ENCODE results near the gene NFKBIB. TPM values are rescaled to one million over a fixed set of nuclear protein-coding genes. Genes with fewer than 3 reads are reported as not detected.
"Not testable (repeated sequence)": the region's sequence is repeated elsewhere in the genome, so short reads cannot be mapped to it uniquely, and the experiment has no call there.

The NFKBIB gene
- total RNA-seq, 2 experiments from 2014 or later = 44.7 to 65.7 TPM

- no peaks in the 10 kb centered on the region for H3K27me3 Mint-ChIP-seq
- peaks cover 9% of the 10 kb centered on the region for H3K36me3 Mint-ChIP-seq
- peaks cover 31% of the 10 kb centered on the region for H3K4me1 Mint-ChIP-seq
- H3K27ac Mint-ChIP-seq = peak overlapping the region; percentile 98
- DNase-seq (no peak), ATAC-seq (no peak)
- no peaks in the 10 kb centered on the region for H3K9me3 Mint-ChIP-seq (ENCODE audit: low read depth)
- H3K4me3 Mint-ChIP-seq = no peak overlapping the region
- CTCF ChIA-PET = interaction anchor here (1.1 to 5.4 kb wide), 12 partner anchors 9 to 261 kb away, joined by 3 to 55 read pairs (median 7); partner anchors contain the start of genes EIF3K, HNRNPL, MRPS12 and NFKBIB
These were observed 20.4 kb upstream of the NFKBIB start for GRCh38 chr19:38879400-38879751.

DNA sequence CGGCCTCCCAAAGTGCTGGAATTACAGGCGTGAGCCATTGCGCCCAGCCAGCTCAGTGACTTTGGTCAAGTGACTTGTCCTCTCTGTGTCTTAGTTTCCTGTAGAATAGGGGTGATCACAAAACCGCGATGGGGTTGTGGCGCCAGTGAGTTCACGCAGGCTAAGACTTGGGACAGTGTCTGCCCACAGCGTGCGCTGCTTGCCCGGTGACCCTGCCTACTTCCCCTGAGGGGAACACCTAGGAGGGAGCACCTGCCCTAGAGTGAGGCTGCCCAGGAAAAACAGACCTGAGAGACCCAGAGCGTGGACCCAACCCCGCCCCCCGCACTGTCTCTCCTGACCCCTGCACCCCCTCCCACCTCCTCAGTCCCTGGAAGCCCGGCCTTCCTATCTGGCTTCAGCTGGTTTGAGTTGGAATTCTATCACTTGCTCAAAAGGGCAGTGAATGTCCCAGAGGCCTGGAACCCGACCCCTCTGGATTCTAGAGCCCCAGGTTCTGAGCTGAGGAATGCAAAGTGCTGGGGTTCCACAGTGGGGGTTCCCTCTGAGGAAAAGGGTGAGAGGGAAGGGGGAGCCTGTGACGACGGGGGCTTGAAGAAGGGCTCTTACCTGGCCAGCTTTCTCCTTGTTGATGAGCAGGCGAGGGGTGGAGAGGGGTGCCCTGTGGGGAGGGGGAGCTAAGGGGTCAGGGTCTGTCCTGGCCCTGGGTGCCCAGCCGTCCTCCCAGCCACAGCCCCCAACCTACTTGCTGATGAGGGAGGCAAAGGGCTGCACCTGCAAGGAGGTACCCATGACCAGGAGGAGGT lies 19.5 kb upstream of the NFKBIB start:
- Mint-ChIP-seq H3K27me3 (no peaks in the 10 kb centered on the region), H3K27ac (peak overlapping the region; percentile 54), H3K4me1 (peaks cover 31% of the 10 kb centered on the region), H3K9me3 (ENCODE audit: low read depth) (no peaks in the 10 kb centered on the region), H3K36me3 (peaks cover 7% of the 10 kb centered on the region), H3K4me3 (no peak overlapping the region)
- CTCF ChIA-PET = interaction anchor here (2.3 to 5.4 kb wide), 3 partner anchors 8 to 146 kb away, joined by 5 to 55 read pairs (median 12); no protein-coding TSS in a partner anchor
- DNase-seq = no peak
- ATAC-seq = no peak

GRCh38 chr19:38880882-38881609 lies 18.7 kb upstream of the NFKBIB start:
- ATAC-seq = no peak
- Mint-ChIP-seq H3K36me3 (peaks cover 6% of the 10 kb centered on the region), H3K4me3 (no peak overlapping the region), H3K27ac (no peak overlapping the region), H3K4me1 (peaks cover 28% of the 10 kb centered on the region), H3K27me3 (no peaks in the 10 kb centered on the region), H3K9me3 (ENCODE audit: low read depth) (no peaks in the 10 kb centered on the region)
- CTCF ChIA-PET = no interaction called here
- no peak for DNase-seq

- CTCF ChIA-PET = no interaction called here
- peak overlapping the region; percentile 42 for H3K27ac Mint-ChIP-seq
These were observed 16.5 kb upstream of the NFKBIB start for GRCh38 chr19:38883286-38883685.

DNA sequence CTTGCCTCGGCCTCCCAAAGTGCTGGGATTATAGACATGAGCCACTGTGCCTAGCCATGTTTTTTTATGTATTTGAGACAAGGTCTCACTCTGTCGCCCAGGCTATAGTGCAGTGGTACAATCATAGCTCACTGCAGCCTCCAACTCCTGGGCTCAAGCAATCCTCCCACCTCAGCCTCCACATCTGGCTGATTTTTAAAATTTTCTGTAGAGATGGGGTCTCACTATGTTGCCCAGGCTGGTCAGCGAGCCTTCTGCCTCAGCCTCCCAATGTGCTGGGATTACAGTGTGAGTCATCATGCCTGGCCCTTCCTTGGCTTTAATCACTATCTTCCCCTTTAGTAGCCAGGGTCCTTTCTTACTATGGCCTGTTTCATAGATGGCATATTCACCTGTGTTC lies 15.1 kb upstream of the NFKBIB start:
- H3K27me3 Mint-ChIP-seq = not testable (repeated sequence)
- CTCF ChIA-PET = interaction anchor here (1.1 to 1.2 kb wide), 2 partner anchors 46 to 147 kb away, joined by 3 read pairs; partner anchors contain the start of genes MRPS12 and SARS2

More at GRCh38 chr19:38883286-38883685, 16.5 kb upstream of the NFKBIB start:
- ATAC-seq (no peak), DNase-seq (no peak)
- Mint-ChIP-seq H3K4me1 (peaks cover 9% of the 10 kb centered on the region), H3K27me3 (no peaks in the 10 kb centered on the region), H3K4me3 (no peak overlapping the region), H3K36me3 (peaks cover 2% of the 10 kb centered on the region), H3K9me3 (ENCODE audit: low read depth) (no peaks in the 10 kb centered on the region)

GRCh38 chr19:38888876-38889275 lies 10.9 kb upstream of the NFKBIB start:
- no peaks in the 10 kb centered on the region for H3K27me3 Mint-ChIP-seq
- no peak for DNase-seq
- no peak overlapping the region for H3K27ac Mint-ChIP-seq
- ATAC-seq = no peak
- CTCF ChIA-PET = interaction anchor here (0.9 to 4.2 kb wide), 10 partner anchors 12 to 486 kb away, joined by 3 to 55 read pairs (median 6); partner anchors contain the start of genes FAM98C and RINL
- H3K9me3 Mint-ChIP-seq (ENCODE audit: low read depth) = no peaks in the 10 kb centered on the region
- H3K36me3 Mint-ChIP-seq = peaks cover 2% of the 10 kb centered on the region
- no peaks in the 10 kb centered on the region for H3K4me1 Mint-ChIP-seq
- H3K4me3 Mint-ChIP-seq = no peak overlapping the region

More for the DNA sequence above, 15.1 kb upstream of the NFKBIB start:
- not testable (repeated sequence) for DNase-seq; H3K9me3 Mint-ChIP-seq (ENCODE audit: low read depth); H3K4me1 Mint-ChIP-seq; H3K4me3 Mint-ChIP-seq; H3K27ac Mint-ChIP-seq; H3K36me3 Mint-ChIP-seq; ATAC-seq

DNA sequence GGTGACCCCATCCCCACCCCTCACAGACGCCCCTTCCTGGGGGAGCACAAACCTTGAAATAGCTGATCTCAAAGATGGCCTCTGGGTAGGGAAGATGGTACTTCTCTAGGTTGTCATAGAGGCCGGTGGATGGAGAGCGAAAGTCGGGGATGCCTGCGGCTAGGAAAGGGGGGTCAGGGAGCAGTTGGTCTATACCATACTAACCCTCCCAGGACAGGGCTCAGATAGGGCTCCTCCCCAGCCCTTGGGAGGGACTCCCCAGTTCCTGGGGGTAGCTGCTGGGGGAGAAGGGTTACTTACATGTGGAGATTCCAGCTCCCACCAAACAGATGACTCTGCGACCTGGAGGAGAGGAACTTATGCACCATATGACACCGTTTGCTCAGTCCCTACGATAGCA lies 10.0 kb upstream of the NFKBIB start:
- CTCF ChIA-PET = interaction anchor here (1.5 to 4.2 kb wide), 2 partner anchors 12 to 63 kb away, joined by 3 to 55 read pairs; partner anchors contain the start of gene RINL
- no peaks in the 10 kb centered on the region for H3K9me3 Mint-ChIP-seq (ENCODE audit: low read depth)
- H3K4me1 Mint-ChIP-seq = no peaks in the 10 kb centered on the region
- H3K27ac Mint-ChIP-seq = no peak overlapping the region
- H3K4me3 Mint-ChIP-seq = no peak overlapping the region
- H3K36me3 Mint-ChIP-seq = peaks cover 2% of the 10 kb centered on the region
- H3K27me3 Mint-ChIP-seq = no peaks in the 10 kb centered on the region
- DNase-seq (no peak), ATAC-seq (no peak)

DNA sequence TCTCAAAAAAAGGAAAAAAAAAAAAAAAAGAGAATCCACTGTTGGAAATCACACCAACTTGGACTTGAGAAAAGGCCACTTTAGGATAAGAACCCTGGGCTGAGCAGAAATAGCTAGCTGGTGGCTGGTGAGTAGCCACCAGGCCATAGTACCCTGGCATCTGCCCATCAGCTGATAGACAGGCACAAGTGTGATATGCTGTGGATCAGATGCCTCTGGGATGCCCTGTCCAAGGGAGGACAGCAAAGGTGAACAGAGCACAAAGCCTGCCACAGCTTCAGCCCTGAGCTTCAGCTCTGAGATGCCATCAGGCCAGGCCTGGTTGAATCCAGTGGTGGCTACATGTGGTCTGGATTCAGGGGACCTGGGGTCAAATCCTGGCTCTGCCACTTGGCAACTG lies 9.1 kb upstream of the NFKBIB start:
- peaks cover 2% of the 10 kb centered on the region for H3K36me3 Mint-ChIP-seq
- no peaks in the 10 kb centered on the region for H3K4me1 Mint-ChIP-seq
- CTCF ChIA-PET = no interaction called here
- ATAC-seq = no peak
- DNase-seq = no peak
- no peak overlapping the region for H3K27ac Mint-ChIP-seq
- H3K4me3 Mint-ChIP-seq = no peak overlapping the region
- H3K27me3 Mint-ChIP-seq = no peaks in the 10 kb centered on the region
- H3K9me3 Mint-ChIP-seq (ENCODE audit: low read depth) = no peaks in the 10 kb centered on the region

GRCh38 chr19:38891771-38892170 lies 8.0 kb upstream of the NFKBIB start:
- Mint-ChIP-seq H3K4me3 (no peak overlapping the region), H3K27me3 (no peaks in the 10 kb centered on the region), H3K27ac (no peak overlapping the region), H3K9me3 (ENCODE audit: low read depth) (no peaks in the 10 kb centered on the region), H3K36me3 (peaks cover 2% of the 10 kb centered on the region), H3K4me1 (no peaks in the 10 kb centered on the region)
- DNase-seq (no peak), ATAC-seq (no peak)
- CTCF ChIA-PET = interaction anchor here (0.8 to 3.0 kb wide), 2 partner anchors 14 to 38 kb away, joined by 4 to 12 read pairs; partner anchors contain the start of gene RINL

GRCh38 chr19:38892841-38893240 lies 6.9 kb upstream of the NFKBIB start:
- Mint-ChIP-seq H3K27ac (no peak overlapping the region), H3K9me3 (ENCODE audit: low read depth) (no peaks in the 10 kb centered on the region), H3K36me3 (peaks cover 2% of the 10 kb centered on the region), H3K4me1 (peaks cover 2% of the 10 kb centered on the region), H3K27me3 (no peaks in the 10 kb centered on the region), H3K4me3 (no peak overlapping the region)
- CTCF ChIA-PET = interaction anchor here (3.0 kb wide), 1 partner anchor 15 kb away, joined by 12 read pairs; the partner anchor contains the start of gene RINL
- ATAC-seq = no peak
- DNase-seq = no peak

DNA sequence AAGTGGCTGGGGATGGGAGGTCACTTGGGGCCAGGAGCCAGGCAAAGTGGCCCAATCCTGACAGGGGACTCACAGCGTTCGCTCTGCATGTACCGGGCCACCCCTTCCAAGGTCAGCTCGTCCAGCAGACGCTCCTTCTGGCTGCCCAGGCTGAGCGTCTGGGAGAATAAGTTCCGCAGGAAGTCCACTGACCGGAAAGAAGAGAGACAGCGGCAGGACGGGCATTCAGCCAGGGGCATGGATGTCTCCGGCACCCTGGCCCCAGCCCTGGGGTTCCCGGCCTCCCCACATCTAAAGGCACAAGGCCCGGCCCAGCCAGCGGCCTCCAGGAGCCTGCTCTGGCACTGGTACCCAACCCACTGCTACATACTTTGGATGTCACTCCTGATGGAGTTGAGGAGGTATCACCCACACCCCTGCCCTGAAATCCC lies 6.4 kb upstream of the NFKBIB start:
- no peaks in the 10 kb centered on the region for H3K9me3 Mint-ChIP-seq (ENCODE audit: low read depth)
- CTCF ChIA-PET = interaction anchor here (3.0 kb wide), 1 partner anchor 15 kb away, joined by 12 read pairs; the partner anchor contains the start of gene RINL

DNA sequence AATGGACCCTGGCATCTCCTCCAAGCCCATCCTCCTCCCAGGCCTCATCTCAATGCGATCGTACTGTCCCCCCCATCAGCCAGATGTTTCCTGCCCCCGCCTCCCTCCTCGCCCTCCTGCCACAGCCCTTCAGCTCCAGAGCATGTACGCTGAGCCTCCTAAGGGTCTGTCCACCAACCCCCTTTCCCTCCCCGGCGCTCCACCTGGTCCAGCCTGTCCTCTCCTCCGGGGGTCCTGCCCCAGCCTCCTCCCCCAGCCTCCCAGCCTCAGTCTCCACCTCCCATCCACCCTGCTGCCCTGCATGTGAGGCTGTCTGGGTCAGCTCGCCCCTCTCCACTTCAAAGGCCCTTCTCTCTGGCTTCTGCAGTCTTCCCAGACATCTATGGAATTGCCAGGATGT lies 4.8 kb upstream of the NFKBIB start:
- Mint-ChIP-seq H3K27ac (no peak overlapping the region), H3K27me3 (no peaks in the 10 kb centered on the region), H3K4me3 (no peak overlapping the region), H3K4me1 (peaks cover 14% of the 10 kb centered on the region), H3K9me3 (ENCODE audit: low read depth) (no peaks in the 10 kb centered on the region), H3K36me3 (peaks cover 1% of the 10 kb centered on the region)
- ATAC-seq (no peak), DNase-seq (no peak)
- CTCF ChIA-PET = no interaction called here

More for the DNA sequence above, 6.4 kb upstream of the NFKBIB start:
- H3K4me3 Mint-ChIP-seq = no peak overlapping the region
- H3K27me3 Mint-ChIP-seq = no peaks in the 10 kb centered on the region
- H3K36me3 Mint-ChIP-seq = peaks cover under 1% of the 10 kb centered on the region
- H3K27ac Mint-ChIP-seq = no peak overlapping the region
- DNase-seq (no peak), ATAC-seq (no peak)
- peaks cover 7% of the 10 kb centered on the region for H3K4me1 Mint-ChIP-seq

DNA sequence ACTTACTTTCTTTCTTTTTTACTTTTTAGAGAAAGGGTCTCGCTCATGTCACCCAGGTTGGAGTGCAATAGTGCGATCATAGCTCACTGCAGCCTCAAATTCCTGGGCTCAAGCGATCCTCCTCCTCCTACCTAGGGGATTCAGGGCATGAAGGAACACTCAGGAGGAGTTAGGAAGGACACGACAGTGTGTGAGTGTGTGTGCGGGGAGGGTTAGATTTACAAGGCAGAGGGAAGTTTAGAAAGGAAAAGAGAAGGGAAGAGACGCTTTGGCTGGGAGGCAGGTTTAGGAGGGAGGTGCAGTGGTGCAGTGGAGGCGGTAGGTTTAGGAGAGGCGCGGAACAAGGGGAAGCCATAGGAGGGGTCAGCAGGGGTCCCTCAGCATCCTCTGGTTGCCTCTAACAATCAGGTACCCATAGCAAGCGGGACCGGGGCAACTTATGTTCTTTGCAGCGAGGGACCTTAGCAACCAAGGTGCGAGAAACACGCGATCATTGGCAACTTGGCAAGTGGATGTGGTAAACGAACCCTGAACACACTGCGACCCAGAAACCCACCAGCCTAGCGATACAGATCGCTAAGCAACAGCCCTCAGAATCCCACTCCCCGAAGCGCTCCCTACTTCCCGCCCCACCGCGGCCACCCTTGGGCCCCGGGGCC lies 852 bp upstream of the NFKBIB start:
- H3K27ac Mint-ChIP-seq = peak overlapping the region; percentile 92
- H3K9me3 Mint-ChIP-seq (ENCODE audit: low read depth) = no peaks in the 10 kb centered on the region
- peaks cover 19% of the 10 kb centered on the region for H3K36me3 Mint-ChIP-seq
- ATAC-seq (no peak), DNase-seq (no peak)
- CTCF ChIA-PET = interaction anchor here (3.2 kb wide), 1 partner anchor 11 kb away, joined by 13 read pairs; no protein-coding TSS in a partner anchor
- no peaks in the 10 kb centered on the region for H3K27me3 Mint-ChIP-seq
- peak overlapping the region; percentile 97 for H3K4me3 Mint-ChIP-seq
- peaks cover 33% of the 10 kb centered on the region for H3K4me1 Mint-ChIP-seq

Data from activated CD8-positive, alpha-beta memory T cell treated with anti-CD3 and anti-CD28 coated beads, Interleukin-2, amount 10 ng/mL, durations not matched to agents 7 days and 5 days (primary cell).